ENCODE results near the gene DCDC2B. TPM values are rescaled to one million over a fixed set of nuclear protein-coding genes. Genes with fewer than 3 reads are reported as not detected.

The DCDC2B gene
- total and polyA plus RNA-seq, 9 of the 15 experiments (the other 6 are each of a cell fraction or from before 2014, with no cell fraction given) = not detected

DNA sequence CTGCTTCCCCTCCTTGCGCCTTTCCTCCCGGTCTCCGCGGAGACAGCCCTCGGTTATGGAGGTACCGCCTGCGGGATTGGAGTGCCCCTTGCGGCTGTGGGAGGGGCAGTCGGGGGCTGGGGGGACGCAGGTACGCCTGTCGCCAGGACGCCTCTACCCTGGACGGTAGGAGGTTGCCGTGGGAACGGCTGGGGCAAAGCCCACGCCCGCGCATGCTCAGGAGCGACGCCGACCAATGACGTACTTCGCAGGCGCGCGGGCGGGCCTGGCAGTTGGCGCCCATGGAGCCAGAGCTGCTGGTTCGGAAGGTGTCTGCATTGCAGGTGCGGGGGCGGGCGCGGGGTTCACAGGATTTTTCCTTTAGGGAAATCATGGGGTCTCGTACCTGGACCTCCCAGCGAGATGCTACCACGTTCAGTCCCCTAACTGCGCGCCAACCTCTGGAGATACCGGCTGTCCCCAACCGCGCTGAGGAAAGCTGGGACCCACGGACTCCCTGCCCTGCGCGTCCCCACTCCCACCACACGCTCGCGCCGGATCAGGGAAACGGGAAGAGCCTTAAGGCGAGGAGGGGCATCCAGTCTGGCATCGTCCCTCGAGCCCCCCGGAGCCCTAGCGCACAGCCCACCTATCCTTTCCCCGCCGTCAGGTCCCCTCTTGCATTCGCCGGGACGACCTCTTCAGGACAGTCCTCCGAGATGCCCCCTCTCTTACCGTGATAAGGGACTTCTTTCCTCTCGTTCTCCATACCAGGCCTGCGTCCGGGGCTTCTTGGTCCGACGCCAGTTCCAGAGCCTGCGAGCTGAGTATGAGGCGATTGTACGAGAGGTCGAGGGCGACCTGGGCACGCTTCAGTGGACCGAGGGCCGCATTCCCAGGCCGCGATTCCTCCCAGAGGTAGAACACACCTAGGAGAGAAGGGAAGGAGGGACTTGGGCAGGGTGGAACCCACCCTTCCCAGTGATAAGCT lies 3.2 kb upstream of the DCDC2B start, which contains the start of gene IQCC (continued):
- TF ChIP-seq ETS1 (conservative IDR thresholded peaks at IDR 0.05; ENCODE audit: control insufficient read depth, low read depth, low read length) (peak; percentile 74; the same call in 1 of the 2 replicates), RBM39 (optimal IDR thresholded peaks at IDR 0.05; ENCODE audit: low read depth, low read length) (no peak), ETV1 (tag; conservative IDR thresholded peaks at IDR 0.05; ENCODE audit: low read depth) (no peak), HDAC3 (IDR thresholded peaks at IDR 0.05; ENCODE audit: borderline replicate concordance, partially characterized antibody) (no peak), ZNF583 (CRISPR knock-in tag; IDR thresholded peaks at IDR 0.05) (no peak), ZFP36 (IDR thresholded peaks at IDR 0.05; ENCODE audit: low read depth, low read length, partially characterized antibody) (no peak), TSHZ1 (CRISPR knock-in tag; IDR thresholded peaks at IDR 0.05) (no peak), ZNF263 (CRISPR knock-in tag; IDR thresholded peaks at IDR 0.05; ENCODE audit: borderline replicate concordance) (peak; percentile 39; the same call in 1 of the 2 replicates), HMG20A (CRISPR knock-in tag; conservative IDR thresholded peaks at IDR 0.05) (no peak), ZNF561 (CRISPR knock-in tag; conservative IDR thresholded peaks at IDR 0.05) (no peak), ZNF507 (tag; conservative IDR thresholded peaks at IDR 0.05) (no peak)
- TF ChIP-seq, protein P1, sequence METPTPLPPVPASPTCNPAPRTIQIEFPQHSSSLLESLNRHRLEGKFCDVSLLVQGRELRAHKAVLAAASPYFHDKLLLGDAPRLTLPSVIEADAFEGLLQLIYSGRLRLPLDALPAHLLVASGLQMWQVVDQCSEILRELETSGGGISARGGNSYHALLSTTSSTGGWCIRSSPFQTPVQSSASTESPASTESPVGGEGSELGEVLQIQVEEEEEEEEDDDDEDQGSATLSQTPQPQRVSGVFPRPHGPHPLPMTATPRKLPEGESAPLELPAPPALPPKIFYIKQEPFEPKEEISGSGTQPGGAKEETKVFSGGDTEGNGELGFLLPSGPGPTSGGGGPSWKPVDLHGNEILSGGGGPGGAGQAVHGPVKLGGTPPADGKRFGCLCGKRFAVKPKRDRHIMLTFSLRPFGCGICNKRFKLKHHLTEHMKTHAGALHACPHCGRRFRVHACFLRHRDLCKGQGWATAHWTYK (CRISPR knock-in tag; IDR thresholded peaks at IDR 0.05) = peak; percentile 75; the same call in 1 of the 2 replicates
- TF ChIP-seq, protein P2, sequence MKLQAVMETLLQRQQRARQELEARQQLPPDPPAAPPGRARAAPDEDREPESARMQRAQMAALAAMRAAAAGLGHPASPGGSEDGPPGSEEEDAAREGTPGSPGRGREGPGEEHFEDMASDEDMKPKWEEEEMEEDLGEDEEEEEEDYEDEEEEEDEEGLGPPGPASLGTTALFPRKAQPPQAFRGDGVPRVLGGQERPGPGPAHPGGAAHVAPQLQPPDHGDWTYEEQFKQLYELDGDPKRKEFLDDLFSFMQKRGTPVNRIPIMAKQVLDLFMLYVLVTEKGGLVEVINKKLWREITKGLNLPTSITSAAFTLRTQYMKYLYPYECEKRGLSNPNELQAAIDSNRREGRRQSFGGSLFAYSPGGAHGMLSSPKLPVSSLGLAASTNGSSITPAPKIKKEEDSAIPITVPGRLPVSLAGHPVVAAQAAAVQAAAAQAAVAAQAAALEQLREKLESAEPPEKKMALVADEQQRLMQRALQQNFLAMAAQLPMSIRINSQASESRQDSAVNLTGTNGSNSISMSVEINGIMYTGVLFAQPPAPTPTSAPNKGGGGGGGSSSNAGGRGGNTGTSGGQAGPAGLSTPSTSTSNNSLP (IDR thresholded peaks at IDR 0.05; ENCODE audit: borderline replicate concordance, low read depth, low read length) = no peak
- TF ChIP-seq, protein P3, sequence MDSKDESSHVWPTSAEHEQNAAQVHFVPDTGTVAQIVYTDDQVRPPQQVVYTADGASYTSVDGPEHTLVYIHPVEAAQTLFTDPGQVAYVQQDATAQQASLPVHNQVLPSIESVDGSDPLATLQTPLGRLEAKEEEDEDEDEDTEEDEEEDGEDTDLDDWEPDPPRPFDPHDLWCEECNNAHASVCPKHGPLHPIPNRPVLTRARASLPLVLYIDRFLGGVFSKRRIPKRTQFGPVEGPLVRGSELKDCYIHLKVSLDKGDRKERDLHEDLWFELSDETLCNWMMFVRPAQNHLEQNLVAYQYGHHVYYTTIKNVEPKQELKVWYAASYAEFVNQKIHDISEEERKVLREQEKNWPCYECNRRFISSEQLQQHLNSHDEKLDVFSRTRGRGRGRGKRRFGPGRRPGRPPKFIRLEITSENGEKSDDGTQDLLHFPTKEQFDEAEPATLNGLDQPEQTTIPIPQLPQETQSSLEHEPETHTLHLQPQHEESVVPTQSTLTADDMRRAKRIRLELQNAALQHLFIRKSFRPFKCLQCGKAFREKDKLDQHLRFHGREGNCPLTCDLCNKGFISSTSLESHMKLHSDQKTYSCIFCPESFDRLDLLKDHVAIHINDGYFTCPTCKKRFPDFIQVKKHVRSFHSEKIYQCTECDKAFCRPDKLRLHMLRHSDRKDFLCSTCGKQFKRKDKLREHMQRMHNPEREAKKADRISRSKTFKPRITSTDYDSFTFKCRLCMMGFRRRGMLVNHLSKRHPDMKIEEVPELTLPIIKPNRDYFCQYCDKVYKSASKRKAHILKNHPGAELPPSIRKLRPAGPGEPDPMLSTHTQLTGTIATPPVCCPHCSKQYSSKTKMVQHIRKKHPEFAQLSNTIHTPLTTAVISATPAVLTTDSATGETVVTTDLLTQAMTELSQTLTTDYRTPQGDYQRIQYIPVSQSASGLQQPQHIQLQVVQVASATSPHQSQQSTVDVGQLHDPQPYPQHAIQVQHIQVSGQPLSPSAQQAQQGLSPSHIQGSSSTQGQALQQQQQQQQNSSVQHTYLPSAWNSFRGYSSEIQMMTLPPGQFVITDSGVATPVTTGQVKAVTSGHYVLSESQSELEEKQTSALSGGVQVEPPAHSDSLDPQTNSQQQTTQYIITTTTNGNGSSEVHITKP (IDR thresholded peaks at IDR 0.05; ENCODE audit: partially characterized antibody) = no peak

Data from K562 (cell line).